HG03066 (cell line): ENCODE measurements around the gene SV2C.

Experiments
- ATAC-seq: cut with Tn5 transposase; IDR thresholded peaks from one replicate; pipeline ENCODE4 v1.9.1; 2021; ENCODE audit warnings: low read depth; ENCODE audit not compliant: unreplicated experiment

SV2C gene

GRCh38 chr5:76154009-76154690 is 71.0 kb downstream of the SV2C start:
- no peak for ATAC-seq

- ATAC-seq: no peak
These were observed 72.4 kb downstream of the SV2C start for GRCh38 chr5:76155536-76155935.

- ATAC-seq: no peak
These were observed 79.2 kb downstream of the SV2C start for GRCh38 chr5:76162335-76162734.

GRCh38 chr5:76163111-76163628 is 80.0 kb downstream of the SV2C start:
- no peak for ATAC-seq

- ATAC-seq: no peak
These were observed 81.8 kb downstream of the SV2C start for GRCh38 chr5:76165029-76165428.

- ATAC-seq: no peak
These were observed 82.7 kb downstream of the SV2C start for GRCh38 chr5:76165711-76166374.

- no peak for ATAC-seq
These were observed 83.8 kb downstream of the SV2C start for GRCh38 chr5:76166886-76167576.

- ATAC-seq: no peak
These were observed 86.1 kb downstream of the SV2C start for GRCh38 chr5:76169146-76169905.

GRCh38 chr5:76174101-76174500 is 90.9 kb downstream of the SV2C start:
- no peak for ATAC-seq

GRCh38 chr5:76175051-76175666 is 92.0 kb downstream of the SV2C start:
- no peak for ATAC-seq

- ATAC-seq: peak; percentile 79
These were observed 92.7 kb downstream of the SV2C start for GRCh38 chr5:76175821-76176403.

- no peak for ATAC-seq
These were observed 94.8 kb downstream of the SV2C start for GRCh38 chr5:76177978-76178377.

- ATAC-seq: no peak
These were observed 95.7 kb downstream of the SV2C start for GRCh38 chr5:76178913-76179312.

- no peak for ATAC-seq
These were observed 97.9 kb downstream of the SV2C start for GRCh38 chr5:76180814-76181805.

GRCh38 chr5:76187386-76187785 is 104.2 kb downstream of the SV2C start:
- no peak for ATAC-seq

GRCh38 chr5:76190356-76190755 is 107.2 kb downstream of the SV2C start:
- no peak for ATAC-seq

GRCh38 chr5:76192837-76193236 is 109.7 kb downstream of the SV2C start:
- ATAC-seq: no peak

- no peak for ATAC-seq
These were observed 110.5 kb downstream of the SV2C start for GRCh38 chr5:76193635-76194034.

- ATAC-seq: no peak
These were observed 111.2 kb downstream of the SV2C start for GRCh38 chr5:76194340-76194739.
